GM12874 (cell line): Measurements from ENCODE around the gene UNC5A.

Experiments
- CTCF ChIP-seq: IDR thresholded peaks from 2 replicates; pipeline ENCODE4 v1.5.1; 2011; ENCODE audit warnings: low read depth, mild to moderate bottlenecking, control low read depth, low read length, moderate library complexity; ENCODE audit not compliant: insufficient read depth

Gene UNC5A

GRCh38 chr5:176878463-176878862 is 68.1 kb downstream of the UNC5A start:
- TF ChIP-seq CTCF: no peak

- no peak for TF ChIP-seq CTCF
Measured at GRCh38 chr5:176878906-176879662, 68.7 kb downstream of the UNC5A start.

DNA sequence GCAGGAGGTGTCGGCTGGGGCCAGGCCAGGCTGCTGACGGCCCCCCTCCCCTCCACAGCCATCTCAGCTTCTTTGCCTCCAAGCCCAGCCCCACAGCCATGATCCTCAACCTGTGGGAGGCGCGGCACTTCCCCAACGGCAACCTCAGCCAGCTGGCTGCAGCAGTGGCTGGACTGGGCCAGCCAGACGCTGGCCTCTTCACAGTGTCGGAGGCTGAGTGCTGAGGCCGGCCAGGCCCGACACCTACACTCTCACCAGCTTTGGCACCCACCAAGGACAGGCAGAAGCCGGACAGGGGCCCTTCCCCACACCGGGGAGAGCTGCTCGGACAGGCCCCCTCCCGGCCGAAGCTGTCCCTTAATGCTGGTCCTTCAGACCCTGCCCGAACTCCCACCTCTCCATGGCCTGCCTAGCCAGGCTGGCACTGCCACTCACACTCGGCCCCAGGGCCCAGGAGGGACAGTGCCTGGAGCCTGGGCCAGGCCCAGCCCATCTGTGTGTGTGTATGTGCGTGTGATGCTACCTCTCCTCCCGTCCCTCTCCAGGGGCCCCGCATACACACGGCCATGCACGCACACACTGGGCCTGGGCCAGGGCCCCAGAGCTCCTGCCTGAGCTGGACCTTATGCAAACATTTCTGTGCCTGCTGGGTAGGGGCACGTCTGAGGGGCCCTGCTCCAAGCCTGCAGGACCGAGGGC is 69.5 kb downstream of the UNC5A start:
- TF ChIP-seq CTCF: no peak

- no peak for TF ChIP-seq CTCF
Measured at GRCh38 chr5:176880366-176881020, 70.1 kb downstream of the UNC5A start.

- TF ChIP-seq CTCF: no peak
Measured at GRCh38 chr5:176881021-176881749, 70.8 kb downstream of the UNC5A start.

DNA sequence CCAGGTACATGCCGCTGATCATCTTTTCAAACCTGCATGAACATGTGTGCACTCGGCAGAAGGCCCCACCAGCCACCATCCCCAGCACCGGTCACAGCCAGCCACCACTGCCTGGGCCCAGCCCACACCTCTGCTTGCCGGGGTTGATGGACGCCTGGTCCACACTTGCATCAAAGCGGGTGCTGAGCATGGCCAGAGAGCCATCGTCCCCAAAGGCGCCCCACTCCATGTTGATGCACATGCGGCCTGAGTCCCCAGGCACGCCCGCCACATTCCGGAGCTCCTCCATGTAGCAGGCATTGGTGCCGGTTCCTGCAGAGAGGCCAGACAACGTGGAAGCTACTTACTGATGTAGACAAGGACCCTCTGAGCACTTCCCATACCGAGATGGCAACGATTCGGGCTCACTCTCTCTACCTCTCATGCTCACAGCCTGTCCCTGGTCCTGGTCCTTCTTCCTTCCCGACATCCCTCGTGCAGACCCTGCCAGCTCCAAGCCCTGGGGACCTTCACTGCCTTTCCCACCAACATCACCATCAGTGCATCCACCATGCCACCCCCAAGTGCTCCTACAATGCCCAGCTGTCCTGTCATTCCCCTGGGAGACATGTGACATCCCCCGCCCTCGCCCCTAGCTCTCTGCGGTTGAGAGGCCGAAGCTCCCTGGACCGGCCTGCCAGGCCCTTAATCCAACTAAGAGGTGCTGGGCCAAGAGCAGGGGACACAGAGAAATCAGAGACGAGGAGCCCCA is 71.6 kb downstream of the UNC5A start:
- no peak for TF ChIP-seq CTCF

DNA sequence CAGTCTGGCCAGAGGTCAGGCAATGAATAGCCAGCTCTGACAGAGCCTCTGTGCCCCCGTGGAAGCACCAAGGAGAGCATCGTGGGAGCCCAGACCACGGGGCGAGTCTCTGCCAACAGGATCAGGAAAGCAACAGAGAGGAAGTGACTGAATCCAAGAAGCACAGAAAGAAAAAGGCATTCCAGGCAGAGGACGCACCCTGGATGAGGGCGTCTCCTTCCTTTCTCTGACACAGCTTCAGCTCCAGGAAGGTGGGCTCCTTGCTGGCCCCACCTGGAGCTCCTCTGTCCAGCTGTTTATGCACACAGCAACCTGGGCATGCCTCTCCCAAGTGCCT is 72.2 kb downstream of the UNC5A start:
- TF ChIP-seq CTCF: no peak
